GM12872 (cell line): Measurements from ENCODE around the gene INSYN2B.

ENCODE experiments used
- CTCF ChIP-seq: IDR thresholded peaks from 3 replicates; pipeline ENCODE4 v1.5.1; 2011; ENCODE audit warnings: low read depth, mild to moderate bottlenecking, low read length, moderate library complexity; ENCODE audit not compliant: insufficient read depth

INSYN2B gene

DNA sequence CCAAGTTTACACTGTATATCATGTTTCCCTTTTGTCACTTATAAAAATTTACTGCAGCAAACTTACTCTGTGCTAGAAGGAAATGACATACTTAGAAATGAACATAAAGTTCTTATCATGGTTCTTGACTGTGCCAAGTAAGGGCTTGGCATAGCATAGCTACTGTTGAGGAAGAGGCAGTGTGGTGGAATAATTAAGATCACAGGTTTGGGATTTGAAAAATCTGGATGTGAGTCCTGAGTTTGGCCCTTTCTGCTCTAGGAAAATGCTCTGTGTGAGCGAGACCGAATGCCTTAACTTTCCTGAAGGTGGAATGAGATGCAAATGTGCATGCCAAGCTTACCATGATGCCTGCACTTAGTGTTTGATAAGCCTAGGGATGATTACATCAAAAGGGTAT lies 99.5 kb downstream of the INSYN2B start:
- TF ChIP-seq CTCF = no peak

DNA sequence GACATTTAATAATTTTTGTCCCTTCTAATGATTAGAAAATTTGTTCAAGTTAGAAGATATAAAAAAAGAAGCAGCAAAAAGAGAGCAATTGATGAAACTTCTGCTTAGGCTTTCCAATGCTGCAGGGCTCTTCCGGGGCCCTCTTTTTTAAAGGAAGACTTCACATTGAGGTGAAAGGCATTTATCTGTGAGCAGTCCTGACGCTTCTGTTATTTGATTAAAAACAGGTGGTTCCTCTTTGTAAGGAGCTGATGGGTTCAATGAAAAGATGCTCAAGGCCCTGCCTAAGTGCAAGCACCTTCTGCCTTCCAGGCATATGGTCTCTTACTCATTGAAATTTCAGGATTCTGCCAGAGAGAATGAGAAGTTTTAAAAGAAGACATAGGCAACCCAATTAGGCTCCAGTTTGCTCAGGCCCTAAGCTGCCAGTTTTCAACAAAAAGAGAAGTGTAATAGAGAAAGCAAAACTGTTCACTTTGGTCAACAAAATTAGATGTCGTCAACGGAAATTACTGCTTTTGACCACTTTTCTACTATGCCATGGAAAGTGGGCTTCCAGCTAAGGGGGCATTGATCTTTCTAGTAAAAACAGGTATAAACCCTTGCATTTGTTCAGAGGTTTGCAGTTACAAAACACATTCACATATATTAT lies 100.2 kb downstream of the INSYN2B start:
- TF ChIP-seq CTCF = no peak

DNA sequence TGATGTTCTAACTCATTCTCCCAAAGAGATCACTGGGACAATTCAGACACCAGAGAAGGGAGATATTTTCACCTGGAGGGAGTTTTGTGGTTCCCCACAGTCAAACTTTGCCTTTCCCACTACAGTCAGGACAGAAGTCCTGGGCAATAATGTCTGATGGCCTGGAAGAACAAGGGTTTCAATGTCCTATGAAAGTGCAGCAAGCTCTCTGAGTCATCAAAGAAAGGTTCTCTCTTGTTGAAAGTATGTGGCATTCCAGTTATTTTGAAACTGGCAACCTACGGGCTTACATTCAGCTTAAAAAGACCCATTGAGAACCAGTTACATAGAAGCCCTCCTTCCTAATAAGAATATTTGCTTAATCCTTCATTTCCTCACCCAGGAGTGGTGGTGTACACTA lies 103.9 kb downstream of the INSYN2B start:
- TF ChIP-seq CTCF = no peak

- no peak for TF ChIP-seq CTCF
Observed at GRCh38 chr5:169875731-169876130, 104.6 kb downstream of the INSYN2B start.

GRCh38 chr5:169875091-169875728 lies 105.1 kb downstream of the INSYN2B start:
- no peak for TF ChIP-seq CTCF

DNA sequence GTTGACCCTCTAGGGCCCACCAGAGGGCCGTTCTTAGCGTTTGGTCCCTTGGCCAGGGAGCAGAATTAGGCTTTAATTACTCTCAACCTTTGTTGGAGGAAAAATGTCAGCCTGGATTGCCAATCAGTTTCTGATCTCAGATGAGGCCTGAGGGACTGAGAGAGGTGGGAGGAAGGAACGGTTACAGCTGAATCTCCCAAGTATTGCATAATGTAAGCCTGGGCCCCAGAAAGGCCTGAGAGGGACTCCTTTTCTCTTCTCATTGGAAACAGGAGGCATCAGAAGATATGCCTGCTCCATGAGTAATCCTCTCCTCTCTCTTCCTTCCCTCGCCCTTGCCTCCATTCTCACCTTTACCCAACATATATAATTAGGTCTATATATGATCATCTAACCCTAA lies 105.7 kb downstream of the INSYN2B start:
- no peak for TF ChIP-seq CTCF

GRCh38 chr5:169873642-169874041 lies 106.7 kb downstream of the INSYN2B start:
- no peak for TF ChIP-seq CTCF
